GM21390 (cell line): Measurements from ENCODE around the gene HMGB2.
A peak's percentile ranks its signal among the peaks of the same experiment; 100 is the strongest.

Experiments
- ATAC-seq: cut with Tn5 transposase; IDR thresholded peaks from one replicate; pipeline ENCODE4 v1.9.1; 2021; ENCODE audit not compliant: unreplicated experiment

Gene HMGB2

DNA sequence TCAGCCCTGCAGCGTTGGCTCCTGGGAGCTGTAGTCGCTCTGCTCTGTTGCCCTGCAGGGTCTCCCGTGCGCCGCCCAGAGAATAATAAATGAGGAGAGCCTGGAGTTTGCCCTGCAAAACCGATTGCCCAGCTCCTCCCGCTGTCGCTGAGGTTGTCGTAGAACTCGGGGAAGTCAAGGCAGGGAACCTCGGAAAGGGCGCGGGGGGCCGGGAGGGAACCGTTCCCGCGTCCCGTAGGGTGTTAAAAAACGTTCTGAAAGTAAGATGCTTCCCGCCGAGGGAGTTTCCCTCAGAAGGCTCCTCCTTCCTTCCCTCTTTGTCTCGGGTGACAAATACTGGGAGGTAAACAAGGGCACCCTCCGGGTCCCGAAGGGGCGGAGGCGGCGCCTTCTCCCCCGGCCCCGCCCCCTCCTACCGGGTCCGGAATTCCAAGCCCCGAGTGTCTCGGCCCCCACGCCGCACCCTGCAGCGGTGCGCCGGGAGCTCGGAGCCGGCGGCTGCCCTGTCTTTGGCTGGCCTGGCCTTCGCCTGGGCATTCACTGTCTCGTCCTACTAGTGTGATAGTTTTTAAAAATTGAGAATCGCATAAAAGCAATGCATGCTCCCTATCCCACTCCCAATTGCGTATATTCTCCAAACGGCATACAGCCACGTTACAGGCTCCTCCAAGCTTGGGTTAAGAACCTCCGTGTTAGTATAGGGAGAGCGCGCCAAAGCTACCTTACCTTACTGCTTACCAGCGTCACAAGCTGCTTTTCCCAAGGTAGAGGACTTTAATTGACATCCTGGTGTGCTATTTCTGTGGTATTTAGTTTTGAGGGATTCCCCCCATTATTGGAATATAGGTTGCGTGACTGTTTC, 964 bp upstream of the HMGB2 start:
- peak; percentile 36 for ATAC-seq

DNA sequence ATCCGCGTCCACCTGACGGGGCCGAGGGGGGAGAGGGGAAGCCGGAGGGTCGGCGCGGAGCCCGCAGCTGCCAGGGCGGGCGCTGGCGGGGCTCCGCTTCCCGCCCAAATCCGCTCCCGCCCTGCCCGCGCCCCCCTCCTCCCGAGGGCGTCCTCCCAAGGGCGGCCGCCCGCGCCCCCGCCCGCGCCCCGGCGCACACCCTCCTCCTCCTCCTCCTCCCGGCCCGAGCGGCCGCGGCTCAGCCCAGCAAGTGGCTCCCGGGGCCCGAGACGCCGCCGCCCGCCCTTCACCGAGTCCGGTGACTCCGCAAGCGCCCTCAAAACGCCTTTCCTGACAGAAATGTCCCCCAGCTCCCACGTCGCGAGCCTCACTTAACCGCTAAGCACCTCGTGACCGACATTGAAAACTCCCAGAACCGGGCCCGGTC, 487 bp downstream of the HMGB2 start:
- ATAC-seq: peak; percentile 1

DNA sequence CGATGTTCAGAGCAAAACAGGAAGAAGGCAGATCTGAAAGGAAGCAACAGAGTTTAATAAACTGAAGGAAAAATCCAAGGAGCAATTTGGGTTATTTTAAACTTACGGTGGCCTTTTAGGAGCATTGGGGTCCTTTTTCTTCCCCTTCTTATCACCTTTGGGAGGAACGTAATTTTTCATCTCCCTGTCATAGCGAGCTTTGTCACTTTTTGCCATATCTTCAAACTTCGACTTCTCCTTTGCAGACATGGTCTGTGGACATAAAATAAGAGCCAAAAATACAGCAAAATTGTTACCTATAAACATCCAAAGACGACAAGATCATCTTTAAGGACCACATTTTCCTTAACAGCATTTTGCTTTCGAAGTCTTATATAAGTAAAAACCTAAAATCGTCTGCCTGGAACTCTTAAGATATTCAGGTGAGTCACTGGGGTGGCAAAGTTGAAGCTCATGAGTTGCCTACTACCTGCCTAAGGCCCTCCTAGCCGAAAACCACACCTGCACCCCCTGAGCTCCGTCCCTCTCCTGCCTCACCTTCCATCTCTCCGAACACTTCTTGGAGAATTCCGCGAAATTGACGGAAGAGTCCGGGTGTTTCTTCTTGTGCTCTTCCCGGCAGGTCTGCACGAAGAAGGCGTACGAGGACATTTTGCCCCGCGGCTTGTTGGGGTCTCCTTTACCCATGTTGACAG, 1.0 kb downstream of the HMGB2 start:
- ATAC-seq: no peak

DNA sequence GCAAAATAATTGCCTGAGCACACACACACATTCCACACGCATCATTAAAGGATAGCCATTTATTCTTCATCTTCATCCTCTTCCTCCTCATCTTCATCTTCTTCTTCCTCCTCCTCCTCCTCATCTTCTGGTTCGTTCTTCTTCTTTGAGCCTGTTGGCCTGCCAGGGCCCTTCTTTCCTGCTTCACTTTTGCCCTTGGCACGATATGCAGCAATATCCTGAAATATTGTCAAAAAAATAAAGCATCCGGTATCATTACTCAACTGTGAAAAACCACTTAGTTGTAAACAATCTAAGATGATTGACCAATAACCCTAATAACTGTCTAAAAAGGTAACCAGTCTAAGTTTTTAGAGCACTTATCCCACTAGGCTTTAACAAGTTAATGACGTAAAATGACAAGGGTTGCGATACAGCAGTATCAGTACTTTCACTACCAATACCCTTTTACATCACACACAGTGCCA, 2.1 kb downstream of the HMGB2 start:
- ATAC-seq: no peak

DNA sequence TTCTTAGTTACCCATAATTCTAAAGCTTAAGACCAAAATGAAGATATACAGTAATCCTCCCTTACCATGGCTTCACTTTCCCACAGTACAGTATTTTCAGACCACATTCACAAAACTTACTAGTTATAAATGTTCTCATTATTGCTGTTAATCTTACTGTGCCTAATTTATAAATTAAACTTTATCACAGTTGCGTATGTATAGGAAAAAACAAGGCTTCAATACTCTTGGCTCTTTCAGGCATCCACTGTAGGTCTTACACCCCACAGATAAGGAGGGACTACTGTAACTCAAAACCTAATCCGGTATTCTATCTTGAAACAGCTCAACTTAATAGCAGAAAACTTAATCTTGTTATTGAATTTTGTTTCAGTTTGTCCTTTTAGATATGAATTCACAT, 3.6 kb downstream of the HMGB2 start:
- no peak for ATAC-seq

DNA sequence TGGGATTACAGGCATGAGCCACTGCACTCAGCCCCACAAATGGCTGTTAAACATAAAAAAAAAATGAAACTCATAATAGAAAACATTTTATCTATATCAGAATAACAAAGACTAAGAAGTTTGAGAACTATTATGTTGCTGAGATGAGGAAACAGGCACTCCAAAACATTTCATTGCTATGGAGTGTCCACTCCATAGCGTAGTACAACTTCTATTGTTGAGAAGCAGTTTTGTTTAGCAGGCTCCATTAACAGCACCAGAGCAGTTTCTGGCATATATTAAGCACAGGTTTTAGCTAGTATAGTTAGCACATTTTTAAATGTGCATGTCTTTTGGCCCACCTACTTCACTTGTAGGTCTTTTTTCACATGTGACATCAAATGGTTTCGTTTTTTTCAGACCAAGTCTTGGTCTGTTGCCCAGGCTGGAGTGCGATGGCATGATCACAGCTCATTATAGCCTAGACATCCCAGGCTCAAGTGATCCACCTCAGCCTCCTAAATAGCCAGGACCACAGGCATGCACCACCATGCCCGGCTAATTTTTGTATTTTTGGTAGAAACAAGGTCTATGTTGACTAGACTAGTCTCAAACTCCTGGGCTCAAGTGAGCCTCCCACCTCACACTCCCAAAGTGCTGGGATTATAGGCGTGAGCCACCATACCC, 5.8 kb downstream of the HMGB2 start:
- ATAC-seq: no peak

DNA sequence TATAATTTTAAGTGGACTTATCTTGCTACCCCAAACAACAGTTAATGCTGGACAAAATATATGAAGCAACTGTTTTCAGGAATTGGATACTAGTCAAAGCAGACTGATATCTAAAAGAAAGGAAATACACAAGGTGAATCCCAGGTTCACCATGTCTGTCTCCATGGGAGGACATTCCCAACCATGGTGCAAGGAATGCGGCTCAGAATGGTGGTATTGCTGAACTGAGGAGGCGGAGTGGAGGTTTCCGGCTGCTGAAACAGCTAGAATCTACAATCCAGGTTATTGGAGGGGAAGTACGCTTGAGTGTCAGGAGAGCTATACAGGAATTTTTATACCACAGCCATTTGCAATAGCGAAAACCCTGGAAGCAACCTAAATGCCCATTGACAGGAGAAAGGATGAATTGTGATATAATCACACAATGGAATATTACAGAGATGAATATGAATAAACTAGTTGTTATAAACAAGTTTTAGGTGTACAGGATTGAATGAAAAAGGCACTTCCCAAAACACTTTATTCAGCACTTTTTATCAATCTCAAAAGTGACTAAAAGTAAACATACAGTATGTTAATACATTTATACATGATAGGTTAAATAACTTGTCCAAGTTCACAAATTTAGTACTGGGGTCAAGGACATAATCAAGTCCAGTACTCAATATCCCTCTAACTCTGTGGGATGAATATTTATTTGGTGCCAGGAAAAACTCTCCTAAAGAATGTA, 9.0 kb downstream of the HMGB2 start:
- no peak for ATAC-seq

DNA sequence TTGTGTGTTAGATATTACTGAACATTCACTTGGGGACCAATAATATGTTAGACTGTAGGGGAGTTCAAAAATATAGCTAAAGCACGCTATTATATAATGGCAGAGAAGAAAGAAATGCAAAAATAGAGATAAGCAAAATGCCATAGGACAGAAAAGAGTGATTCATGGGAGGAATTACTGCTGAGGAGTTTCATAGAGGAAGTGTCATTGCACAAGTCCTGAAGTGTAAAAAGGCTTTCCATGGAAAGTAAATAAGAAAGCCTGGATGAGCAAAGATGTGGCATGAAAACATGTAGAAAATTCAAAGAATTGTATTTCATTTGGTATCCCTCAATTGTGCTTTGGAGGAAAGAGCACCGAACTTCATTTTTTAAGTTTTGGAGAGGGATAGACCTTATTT, 14.5 kb downstream of the HMGB2 start:
- no peak for ATAC-seq

DNA sequence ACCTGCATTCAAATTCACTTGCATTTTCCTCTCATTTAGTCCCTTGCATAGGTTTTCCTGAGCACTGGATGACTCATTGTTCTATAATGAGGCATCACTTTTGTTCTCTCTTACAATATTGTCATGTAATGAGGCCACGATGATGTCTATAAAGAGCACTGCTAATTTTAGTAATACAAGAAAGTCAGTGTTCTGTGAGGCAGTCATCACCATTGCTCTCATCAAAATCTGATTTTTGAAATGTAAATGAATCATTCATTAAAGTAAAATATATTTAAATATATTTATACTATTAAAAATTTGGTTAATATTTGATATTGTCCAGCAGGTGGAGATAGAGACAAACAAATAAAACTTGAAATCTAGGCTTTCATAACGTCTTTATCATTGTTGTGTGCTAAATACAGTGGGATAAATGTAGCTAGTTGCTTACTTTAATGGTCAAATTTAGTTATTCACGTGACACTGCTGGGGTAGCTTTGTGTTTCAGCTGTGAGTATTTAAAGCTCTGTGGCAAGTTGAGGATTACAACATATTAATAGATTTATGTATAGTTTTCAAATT, 15.4 kb downstream of the HMGB2 start:
- peak; percentile 45 for ATAC-seq

DNA sequence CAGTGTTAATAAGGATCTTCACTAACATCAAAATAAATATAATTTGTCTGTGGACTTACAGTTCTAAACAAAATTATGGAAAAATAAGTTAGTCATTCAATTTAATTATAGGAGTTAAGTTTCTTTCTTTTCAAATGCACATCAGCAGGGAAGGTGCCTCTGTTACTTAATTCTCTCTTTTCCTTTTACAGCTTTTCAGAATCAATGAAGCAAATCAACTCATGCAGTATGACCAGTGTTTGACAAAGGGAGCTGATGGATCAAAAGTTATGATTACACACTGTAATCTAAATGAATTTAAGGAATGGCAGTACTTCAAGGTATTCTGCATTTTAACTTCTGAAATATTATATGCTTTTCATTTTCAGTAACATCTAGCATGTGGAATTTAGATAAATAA, 15.9 kb downstream of the HMGB2 start:
- ATAC-seq: no peak

DNA sequence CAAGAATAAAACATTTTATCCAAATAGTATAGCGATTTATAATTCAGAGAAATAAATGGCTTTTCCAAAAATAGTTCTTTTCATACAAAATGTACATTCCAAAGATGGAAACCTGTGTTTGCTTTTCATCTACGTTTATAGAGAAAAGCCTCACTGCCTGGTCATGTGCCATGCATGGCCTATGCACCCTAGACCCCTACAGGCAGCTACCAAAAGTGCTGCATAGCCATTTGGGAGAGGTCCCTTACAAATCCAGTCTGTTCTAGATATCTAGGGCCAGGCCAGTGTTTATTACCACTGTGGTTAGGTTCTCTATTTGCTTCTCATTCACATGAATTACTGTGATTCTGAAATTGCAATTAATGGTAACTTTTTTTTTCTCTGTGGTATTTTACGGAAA, 17.2 kb downstream of the HMGB2 start:
- peak; percentile 47 for ATAC-seq

DNA sequence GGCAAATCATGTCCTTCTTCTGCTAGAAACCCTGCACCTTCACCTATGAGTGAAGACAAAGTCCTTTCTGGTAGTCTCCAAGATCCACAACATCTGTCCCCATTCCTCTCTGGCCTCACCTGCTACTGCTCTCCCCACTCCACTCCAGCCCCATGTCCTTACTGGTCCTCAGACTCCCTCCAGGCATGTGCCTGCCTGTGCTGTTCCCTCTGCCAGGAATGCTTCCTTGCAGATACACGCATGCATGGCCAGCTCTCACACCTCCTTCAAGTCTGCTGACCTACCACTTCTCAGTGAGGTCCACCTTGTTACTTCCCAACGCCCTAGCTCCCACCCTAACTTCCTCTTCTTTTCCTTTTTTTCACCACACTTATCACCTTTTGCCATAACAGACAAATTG, 18.1 kb downstream of the HMGB2 start:
- no peak for ATAC-seq

DNA sequence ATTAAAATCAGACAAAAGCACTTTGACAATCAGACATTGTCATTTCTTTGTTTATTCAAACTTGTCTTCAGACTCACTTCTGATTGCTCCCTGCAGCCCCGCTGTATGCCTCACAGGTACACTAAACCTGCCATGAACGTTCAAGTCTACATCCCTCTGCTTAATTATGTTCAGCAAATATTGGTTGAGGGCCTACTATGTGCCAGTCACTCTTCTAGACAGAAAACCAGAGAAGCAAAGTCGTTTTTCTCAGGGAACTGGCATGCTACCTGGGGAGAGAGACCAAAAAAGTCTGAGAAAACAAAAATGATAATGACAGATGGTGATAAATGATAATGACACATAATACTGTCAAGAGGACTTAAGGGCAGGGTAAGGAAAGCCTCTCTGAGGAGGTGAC, 19.4 kb downstream of the HMGB2 start:
- ATAC-seq: no peak

DNA sequence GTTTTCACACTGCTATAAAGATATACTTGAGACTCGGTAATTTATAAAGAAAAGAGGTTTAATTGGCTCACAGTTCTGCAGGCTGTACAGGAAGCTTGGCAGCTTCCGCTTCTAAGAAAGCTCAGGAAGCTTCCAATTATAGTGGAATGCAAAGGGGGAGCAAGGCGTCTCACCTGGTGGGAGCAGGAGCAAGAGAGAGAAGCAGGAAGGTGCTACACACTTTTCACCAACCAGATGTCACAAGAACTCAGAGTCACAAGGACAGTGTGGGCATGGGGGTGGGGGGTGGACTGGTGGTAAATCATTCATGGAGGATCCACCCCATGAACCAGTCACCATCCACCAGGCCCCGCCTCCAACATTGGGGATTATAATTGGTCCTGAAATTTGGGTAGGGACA, 22.8 kb downstream of the HMGB2 start:
- no peak for ATAC-seq

DNA sequence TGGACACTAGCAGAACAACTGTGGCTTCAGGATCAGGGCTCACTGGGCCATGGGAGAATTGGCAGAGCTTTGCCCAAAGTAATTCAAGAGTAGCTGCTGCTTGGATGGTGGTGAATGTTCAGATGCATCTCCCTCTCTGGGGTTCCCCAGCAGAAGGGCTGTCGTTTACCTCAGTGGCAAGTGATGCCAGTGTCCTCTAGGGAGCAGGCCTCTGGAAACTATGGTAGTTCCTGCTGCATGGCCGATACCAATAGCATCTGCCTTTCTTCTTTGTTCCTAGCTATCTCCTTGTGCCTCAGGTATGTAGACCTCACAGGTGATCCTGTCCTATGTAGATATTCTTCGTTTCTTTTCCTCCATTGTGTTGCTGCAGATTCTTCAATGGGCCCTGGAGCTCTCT, 26.4 kb downstream of the HMGB2 start:
- ATAC-seq: no peak

DNA sequence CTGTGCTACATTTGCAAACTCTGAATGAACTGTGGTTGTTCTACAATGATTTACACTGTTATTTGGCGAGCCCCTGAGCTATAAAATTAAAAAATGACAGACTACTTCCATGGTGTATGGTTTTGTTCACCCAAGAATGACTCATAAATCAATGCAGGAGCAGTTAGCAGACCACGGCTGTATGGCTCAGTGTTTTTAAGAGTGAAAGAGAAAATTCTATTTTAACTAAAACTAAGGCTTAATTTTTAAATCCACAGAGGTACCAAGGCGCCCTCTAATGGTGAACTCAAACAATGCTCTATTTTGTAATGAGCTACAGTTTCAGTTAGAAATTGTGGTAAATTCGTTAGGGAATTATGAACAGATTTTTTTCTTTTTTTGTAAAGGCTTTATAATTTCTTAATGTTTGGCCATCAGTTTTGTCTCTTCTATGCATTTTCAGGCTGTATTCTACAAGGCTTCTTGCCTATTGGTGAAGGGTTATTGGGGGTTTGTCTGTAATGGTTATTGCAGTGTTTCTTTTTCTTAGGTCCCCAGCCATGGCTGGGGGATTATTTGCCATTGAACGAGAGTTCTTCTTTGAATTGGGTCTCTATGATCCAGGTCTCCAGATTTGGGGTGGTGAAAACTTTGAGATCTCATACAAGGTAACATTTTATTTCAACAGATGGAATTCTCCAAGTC, 32.5 kb downstream of the HMGB2 start:
- no peak for ATAC-seq

DNA sequence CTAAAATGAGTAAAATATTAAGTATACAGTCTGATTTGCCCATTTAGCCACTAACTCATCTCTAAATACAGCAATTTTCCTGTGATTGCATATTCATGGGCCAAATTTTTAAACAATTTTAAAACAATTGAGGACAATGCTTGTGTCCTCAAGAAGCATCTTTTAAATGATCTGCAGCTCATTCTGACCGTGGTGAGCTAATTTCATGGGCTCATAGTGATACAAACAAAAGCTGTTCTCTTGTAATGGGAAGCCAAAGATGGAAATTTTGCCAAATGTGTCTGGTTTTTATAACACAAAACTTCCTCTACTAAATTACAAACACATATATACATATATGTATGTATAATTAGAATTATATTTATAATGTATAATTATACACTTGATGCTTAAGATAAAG, 39.7 kb downstream of the HMGB2 start:
- no peak for ATAC-seq

DNA sequence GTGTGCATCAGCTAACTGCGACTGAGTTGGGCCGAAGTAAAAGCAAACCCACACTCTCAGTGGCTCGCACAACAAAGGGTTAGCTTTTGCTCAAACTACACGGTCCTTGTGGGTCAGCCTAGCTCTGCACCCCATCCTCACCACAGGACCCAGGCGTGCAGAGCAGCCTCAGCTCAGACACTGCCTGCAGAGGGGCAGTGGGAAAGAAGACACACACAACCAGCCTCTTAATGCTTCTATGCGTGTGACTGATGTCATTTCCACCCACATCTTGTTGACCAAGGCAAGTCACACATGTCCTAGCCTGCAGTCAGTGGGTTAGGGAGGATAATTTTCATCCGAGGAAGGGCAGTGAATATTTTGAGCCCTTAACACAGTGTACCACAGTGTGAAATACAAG, 40.5 kb downstream of the HMGB2 start:
- no peak for ATAC-seq

DNA sequence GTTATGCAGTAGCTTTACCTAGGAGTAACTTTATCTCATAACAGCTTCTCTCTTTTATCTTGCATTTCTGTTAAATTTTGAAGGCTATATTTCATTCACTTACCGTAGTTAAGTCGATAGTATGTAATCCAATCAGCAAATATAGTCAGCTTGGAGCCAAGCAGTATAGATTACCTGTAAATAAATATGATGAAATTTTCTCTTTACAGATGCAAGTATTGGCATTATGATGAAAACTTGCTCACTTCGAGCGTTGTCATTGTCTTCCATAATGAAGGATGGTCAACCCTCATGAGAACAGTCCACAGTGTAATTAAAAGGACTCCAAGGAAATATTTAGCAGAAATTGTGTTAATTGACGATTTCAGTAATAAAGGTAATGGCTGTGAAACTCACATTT, 42.3 kb downstream of the HMGB2 start:
- no peak for ATAC-seq

DNA sequence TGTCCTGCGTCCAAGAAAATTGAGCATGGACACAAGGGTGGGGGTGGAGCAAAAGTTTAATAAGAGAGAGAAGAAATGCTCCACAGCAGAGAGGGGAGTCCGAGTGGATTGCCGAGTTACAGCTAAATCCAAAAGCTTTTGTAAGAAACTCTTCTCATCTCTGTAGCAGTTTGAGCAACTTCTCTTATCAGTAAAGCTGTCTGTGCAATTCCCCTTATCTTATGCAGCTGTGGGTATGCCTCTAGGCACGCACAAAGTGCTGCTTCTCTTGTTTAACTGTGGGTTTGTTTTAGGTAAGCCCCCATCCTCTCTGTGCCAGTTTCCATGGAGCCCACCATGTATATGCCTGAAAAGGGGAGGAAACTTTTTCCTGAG, 44.8 kb downstream of the HMGB2 start:
- no peak for ATAC-seq
